Nephron (organoid): ENCODE data around the gene ARHGAP27.
A peak's percentile ranks its signal among the peaks of the same experiment; 100 is the strongest.

Source experiments
- H3K27ac Mint-ChIP-seq, 3 experiments: 2 replicates each; pipeline ENCODE4 v1.8.0; 2020; ENCODE audit warnings: mixed read lengths in 3 of 3, mild to moderate bottlenecking in 2 of 3, moderate library complexity in 1 of 3
- H3K27me3 Mint-ChIP-seq: 2 replicates; pipeline ENCODE4 v1.8.0; 2021; ENCODE audit warnings: low read depth, mild to moderate bottlenecking, moderate library complexity, mixed read lengths
- H3K36me3 Mint-ChIP-seq: 2 replicates; pipeline ENCODE4 v1.8.0; 2020; ENCODE audit warnings: low read depth, mixed read lengths
- H3K4me1 Mint-ChIP-seq: 2 replicates; pipeline ENCODE4 v1.8.0; 2020; ENCODE audit warnings: mixed read lengths
- H3K4me3 Mint-ChIP-seq, 3 experiments: 2 replicates each; pipeline ENCODE4 v1.8.0; 2020; ENCODE audit warnings: mild to moderate bottlenecking in 3 of 3, mixed read lengths in 3 of 3, moderate library complexity in 2 of 3
- H3K9me3 Mint-ChIP-seq: 2 replicates; pipeline ENCODE4 v1.8.0; 2020; ENCODE audit warnings: mixed read lengths
- TF ChIP-seq, protein P1 (sequence below), 3 experiments: fragments of 200-600 bp; sonication (generic); IDR thresholded peaks; one replicate each; pipeline ENCODE4 v1.5.0; 2021; ENCODE audit warnings: antibody characterized with exemption in 3 of 3; ENCODE audit not compliant: unreplicated experiment in 3 of 3

Gene ARHGAP27

DNA sequence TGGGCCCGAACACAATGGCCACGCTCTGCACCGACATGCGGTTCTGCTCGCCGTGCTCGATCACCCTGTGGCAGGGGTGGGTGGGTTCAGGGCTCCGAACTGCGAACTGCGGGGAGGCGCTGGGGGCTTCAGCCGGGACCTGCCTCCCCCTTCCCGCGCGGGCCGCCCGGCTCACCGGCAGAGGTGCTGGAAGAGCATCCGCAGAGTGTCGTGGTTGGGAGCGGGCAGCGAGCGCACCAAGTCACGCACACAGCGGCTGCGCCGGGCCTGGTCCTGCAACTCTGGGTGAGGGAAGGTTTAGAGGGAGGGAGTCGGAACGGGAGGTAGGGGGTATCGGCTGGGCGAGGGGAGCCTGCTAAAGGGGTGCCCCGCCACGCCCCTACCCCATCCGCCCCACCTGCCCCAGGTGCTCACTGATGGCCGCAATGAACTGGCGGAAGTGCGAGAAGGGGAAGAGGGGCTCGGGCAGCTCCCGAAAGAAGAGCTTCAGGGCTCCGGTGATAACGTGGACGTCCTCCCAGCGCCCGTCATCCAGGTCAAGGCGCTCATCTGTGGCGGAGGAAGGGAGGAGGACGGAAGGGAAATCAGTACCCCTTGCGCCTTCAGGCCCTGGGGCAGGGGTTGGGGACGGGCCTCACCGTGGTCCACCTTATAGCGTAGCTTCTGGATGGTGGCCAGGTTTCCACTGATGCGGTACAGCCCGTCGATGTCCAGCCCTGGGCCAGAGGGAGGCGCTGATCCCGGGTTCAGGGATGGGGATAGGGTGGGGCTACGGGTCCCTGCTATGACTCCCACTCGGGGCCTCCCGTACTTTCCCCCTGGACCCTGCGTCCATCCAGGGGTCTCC is 36.9 kb downstream of the ARHGAP27 start:
- H3K27ac Mint-ChIP-seq = no peak overlapping the region
- H3K9me3 Mint-ChIP-seq = no peaks in the 10 kb centered on the region
- H3K4me3 Mint-ChIP-seq = no peak overlapping the region
- H3K27me3 Mint-ChIP-seq = peaks cover 22% of the 10 kb centered on the region
- H3K4me1 Mint-ChIP-seq = peaks cover 11% of the 10 kb centered on the region
- TF ChIP-seq, protein P1, sequence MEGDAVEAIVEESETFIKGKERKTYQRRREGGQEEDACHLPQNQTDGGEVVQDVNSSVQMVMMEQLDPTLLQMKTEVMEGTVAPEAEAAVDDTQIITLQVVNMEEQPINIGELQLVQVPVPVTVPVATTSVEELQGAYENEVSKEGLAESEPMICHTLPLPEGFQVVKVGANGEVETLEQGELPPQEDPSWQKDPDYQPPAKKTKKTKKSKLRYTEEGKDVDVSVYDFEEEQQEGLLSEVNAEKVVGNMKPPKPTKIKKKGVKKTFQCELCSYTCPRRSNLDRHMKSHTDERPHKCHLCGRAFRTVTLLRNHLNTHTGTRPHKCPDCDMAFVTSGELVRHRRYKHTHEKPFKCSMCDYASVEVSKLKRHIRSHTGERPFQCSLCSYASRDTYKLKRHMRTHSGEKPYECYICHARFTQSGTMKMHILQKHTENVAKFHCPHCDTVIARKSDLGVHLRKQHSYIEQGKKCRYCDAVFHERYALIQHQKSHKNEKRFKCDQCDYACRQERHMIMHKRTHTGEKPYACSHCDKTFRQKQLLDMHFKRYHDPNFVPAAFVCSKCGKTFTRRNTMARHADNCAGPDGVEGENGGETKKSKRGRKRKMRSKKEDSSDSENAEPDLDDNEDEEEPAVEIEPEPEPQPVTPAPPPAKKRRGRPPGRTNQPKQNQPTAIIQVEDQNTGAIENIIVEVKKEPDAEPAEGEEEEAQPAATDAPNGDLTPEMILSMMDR (IDR thresholded peaks at IDR 0.05; ENCODE audit: unreplicated experiment in 3 of 3) = no peak
- peaks cover 3% of the 10 kb centered on the region for H3K36me3 Mint-ChIP-seq

DNA sequence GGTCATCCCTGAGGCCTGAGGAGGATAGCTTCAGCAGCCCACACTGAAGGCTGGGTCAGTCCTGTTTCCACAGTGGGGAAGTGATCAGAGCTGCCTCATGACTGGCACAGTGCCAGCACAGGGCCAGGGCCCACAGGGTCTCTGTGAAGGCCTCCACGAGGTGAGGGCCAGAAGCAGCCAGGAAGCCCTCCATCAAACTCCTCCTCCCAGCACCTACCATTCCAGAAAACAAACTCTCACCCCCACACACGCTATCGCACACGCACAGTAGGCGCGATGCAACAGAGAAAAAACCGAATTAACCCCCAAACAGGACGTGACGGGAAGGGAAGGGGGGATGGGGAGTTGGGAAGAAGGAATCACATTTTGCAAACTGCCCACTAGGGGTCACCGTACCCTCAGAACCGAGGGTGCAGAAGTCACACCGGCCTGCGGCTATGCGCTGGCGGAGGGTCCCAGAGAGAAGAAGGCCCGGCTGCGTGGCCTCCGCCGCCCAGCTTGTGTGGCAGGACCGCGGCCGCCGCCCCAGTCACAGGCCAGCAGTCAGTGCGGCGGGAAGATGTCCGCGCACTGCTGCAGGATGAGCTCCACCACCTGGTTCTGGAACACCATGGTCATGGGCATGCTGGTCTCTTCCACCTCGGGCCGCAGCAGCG is 37.6 kb downstream of the ARHGAP27 start:
- Mint-ChIP-seq H3K36me3 (peaks cover 3% of the 10 kb centered on the region), H3K27me3 (peaks cover 24% of the 10 kb centered on the region), H3K4me1 (peaks cover 11% of the 10 kb centered on the region), H3K9me3 (no peaks in the 10 kb centered on the region), H3K27ac (peak overlapping the region in 2 of 3 experiments; percentile 10 to 40), H3K4me3 (peak overlapping the region; percentile 4 to 54 (median 24))
- TF ChIP-seq, protein P1 (IDR thresholded peaks at IDR 0.05; ENCODE audit: unreplicated experiment in 3 of 3) = peak; percentile 68 to 85 (median 81)

DNA sequence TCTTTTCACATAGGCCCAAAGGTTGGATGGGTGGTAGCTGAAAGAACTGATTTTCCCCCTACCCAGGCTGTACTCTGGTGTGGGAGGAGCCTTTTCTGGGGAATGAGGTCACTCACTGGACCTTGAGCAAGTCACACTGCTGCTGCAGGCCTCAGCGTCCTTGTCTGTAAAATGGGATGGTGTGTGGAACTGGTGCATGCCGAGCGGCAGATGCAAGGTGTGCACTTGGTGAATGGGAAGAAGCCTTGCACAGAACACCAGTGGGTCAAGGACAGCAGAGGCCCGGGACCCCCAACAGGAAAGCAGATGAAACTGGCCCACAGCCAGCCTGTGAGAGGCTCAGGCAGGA is 38.1 kb downstream of the ARHGAP27 start:
- Mint-ChIP-seq H3K36me3 (peaks cover 3% of the 10 kb centered on the region), H3K4me3 (no peak overlapping the region), H3K4me1 (peaks cover 11% of the 10 kb centered on the region), H3K9me3 (no peaks in the 10 kb centered on the region), H3K27ac (no peak overlapping the region), H3K27me3 (peaks cover 24% of the 10 kb centered on the region)
- TF ChIP-seq, protein P1 (IDR thresholded peaks at IDR 0.05; ENCODE audit: unreplicated experiment in 3 of 3) = no peak

- peaks cover 11% of the 10 kb centered on the region for H3K4me1 Mint-ChIP-seq
- H3K9me3 Mint-ChIP-seq = no peaks in the 10 kb centered on the region
- TF ChIP-seq, protein P1 (IDR thresholded peaks at IDR 0.05; ENCODE audit: unreplicated experiment in 3 of 3) = no peak
- H3K36me3 Mint-ChIP-seq = peaks cover 3% of the 10 kb centered on the region
- H3K27ac Mint-ChIP-seq = peak overlapping the region in 1 of 3 experiments; percentile 79
- peaks cover 24% of the 10 kb centered on the region for H3K27me3 Mint-ChIP-seq
- H3K4me3 Mint-ChIP-seq = no peak overlapping the region
Observed at GRCh38 chr17:45394091-45394490, 38.6 kb downstream of the ARHGAP27 start.

DNA sequence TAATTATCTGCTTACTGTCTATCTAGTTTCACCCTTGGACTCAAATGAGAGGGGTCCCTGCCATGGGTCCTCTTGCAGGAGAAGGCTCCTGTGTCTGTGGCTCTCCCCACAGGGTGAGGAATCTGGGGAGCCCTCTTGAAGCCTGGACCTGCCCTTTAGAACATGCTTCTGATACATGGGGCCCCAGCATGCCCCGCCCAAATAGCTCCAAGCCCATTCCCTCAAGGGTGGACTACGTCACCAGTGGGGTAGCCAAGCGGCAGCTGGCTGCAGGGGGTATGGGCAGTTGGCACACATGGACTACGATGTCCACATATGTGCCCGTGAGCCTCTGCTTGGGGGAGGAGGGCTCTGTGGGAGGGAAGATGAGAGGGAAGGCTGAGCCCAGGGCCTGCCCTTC is 39.3 kb downstream of the ARHGAP27 start:
- Mint-ChIP-seq H3K27me3 (peaks cover 28% of the 10 kb centered on the region), H3K4me1 (peaks cover 15% of the 10 kb centered on the region), H3K9me3 (no peaks in the 10 kb centered on the region), H3K36me3 (peaks cover 3% of the 10 kb centered on the region), H3K4me3 (no peak overlapping the region), H3K27ac (no peak overlapping the region)
- TF ChIP-seq, protein P1 (IDR thresholded peaks at IDR 0.05; ENCODE audit: unreplicated experiment in 3 of 3) = no peak
